H1 (cell line): ENCODE measurements around the gene ACVR1. TPM values are rescaled to one million over a fixed set of nuclear protein-coding genes. Genes with fewer than 3 reads are reported as not detected.
A peak's percentile ranks its signal among the peaks of the same experiment; 100 is the strongest.

Experiments
- CTCF ChIA-PET: fragments of 300-600 bp; sonication (Branson Sonifier 250); formaldehyde crosslinking; loops from one replicate; lab custom pipeline; 2021; ENCODE audit not compliant: partially characterized antibody; lab: Charles Lee
- POLR2A ChIA-PET: fragments of 300-600 bp; sonication (Branson Sonifier 250); formaldehyde crosslinking; loops from one replicate; lab custom pipeline; 2021; ENCODE audit warnings: inconsistent platforms; ENCODE audit not compliant: partially characterized antibody; lab: Charles Lee
- DNase-seq, 2 experiments: peaks; one replicate each; pipeline versions ENCODE4 v3.0.0 to v3.0.0-alpha.2; 2010 to 2022; ENCODE audit warnings: low spot score in 2 of 2, low read depth in 1 of 2, mixed read lengths in 1 of 2
- FAIRE-seq: peaks from 2 replicates; lab custom pipeline; 2011; peaks lifted over from hg19 to GRCh38; lab: Jason Lieb, UNC
- H2AFZ ChIP-seq: 2 replicates; pipeline ENCODE4 v1.8.1; 2012; ENCODE audit warnings: low read length, inconsistent platforms
- H2AK5ac ChIP-seq: 2 replicates; pipeline ENCODE4 v1.6.1; 2013; ENCODE audit warnings: low read depth, low read length
- H2BK120ac ChIP-seq: replicated peaks from 2 replicates; pipeline ENCODE3; 2013; ENCODE audit warnings: low read depth, low read length, inconsistent platforms
- H2BK12ac ChIP-seq: 2 replicates; pipeline ENCODE4 v1.6.1; 2013; ENCODE audit warnings: low read depth, low read length
- H2BK15ac ChIP-seq: 2 replicates; pipeline ENCODE4 v1.6.1; 2013; ENCODE audit warnings: low read length
- H2BK20ac ChIP-seq: 2 replicates; pipeline ENCODE4 v1.6.1; 2013; ENCODE audit warnings: low read length
- H2BK5ac ChIP-seq: 2 replicates; pipeline ENCODE4 v1.6.1; 2013; ENCODE audit warnings: low read depth, low read length
- H3K14ac ChIP-seq: 2 replicates; pipeline ENCODE4 v1.6.1; 2013; ENCODE audit warnings: inconsistent platforms; ENCODE audit not compliant: insufficient read length
- H3K18ac ChIP-seq: 2 replicates; pipeline ENCODE4 v1.6.1; 2013; ENCODE audit warnings: low read length; ENCODE audit errors: extremely low read depth
- H3K23ac ChIP-seq: 2 replicates; pipeline ENCODE4 v1.6.1; 2013; ENCODE audit warnings: inconsistent platforms; ENCODE audit not compliant: insufficient read length
- H3K23me2 ChIP-seq: 2 replicates; pipeline ENCODE4 v1.6.1; 2013; ENCODE audit warnings: low read depth, low read length
- H3K27ac ChIP-seq: 2 replicates; pipeline ENCODE4 v1.6.1; 2011; ENCODE audit warnings: low read depth, low read length, inconsistent platforms
- H3K27me3 ChIP-seq, 4 experiments: replicated peaks in 1 of 4; 1 replicate in 1 of 4; 2 replicates in 3 of 4; pipeline versions ENCODE4 v1.6.1 to v1.8.1; 2011 to 2013; ENCODE audit warnings: low read length in 3 of 4, mild to moderate bottlenecking in 3 of 4, inconsistent platforms in 2 of 4, mixed read lengths in 2 of 4, moderate library complexity in 1 of 4; ENCODE audit not compliant: control insufficient read depth in 3 of 4, insufficient read depth in 3 of 4; ENCODE audit errors: extremely low read depth in 1 of 4
- H3K36me3 ChIP-seq, 4 experiments: 2 replicates each; pipeline versions ENCODE4 v1.6.1 to v1.8.1; 2011 to 2013; ENCODE audit warnings: mild to moderate bottlenecking in 4 of 4, low read length in 3 of 4, moderate library complexity in 2 of 4, control low read depth in 1 of 4, inconsistent platforms in 1 of 4; ENCODE audit not compliant: insufficient read depth in 4 of 4, control insufficient read depth in 2 of 4
- H3K4ac ChIP-seq: replicated peaks from 2 replicates; pipeline ENCODE3; 2013; ENCODE audit warnings: low read length, low read depth, mixed read lengths, inconsistent platforms; ENCODE audit not compliant: insufficient read length
- H3K4me1 ChIP-seq, 4 experiments: replicated peaks in 1 of 4; 1 replicate in 1 of 4; 2 replicates in 3 of 4; pipeline versions ENCODE4 v1.6.1 to v1.8.1; 2011 to 2013; ENCODE audit warnings: low read length in 3 of 4, inconsistent platforms in 2 of 4, mixed read lengths in 1 of 4; ENCODE audit not compliant: insufficient read depth in 4 of 4, control insufficient read depth in 3 of 4
- H3K4me2 ChIP-seq, 2 experiments: 2 replicates each; pipeline versions ENCODE4 v1.6.1 to v1.8.1; 2011 to 2013; ENCODE audit warnings: low read depth in 2 of 2, low read length in 2 of 2, control low read depth in 1 of 2, inconsistent platforms in 1 of 2, mild to moderate bottlenecking in 1 of 2; ENCODE audit not compliant: insufficient read depth in 1 of 2
- H3K4me3 ChIP-seq, 4 experiments: fragments of 200-600, 300-600 bp in 1 of 4; sonication (generic), shearing (Covaris generic), sonication (Bioruptor Twin) in 1 of 4; 2 replicates each; pipeline versions ENCODE4 v1.5.1 to v1.8.1; 2011 to 2016; ENCODE audit warnings: low read length in 4 of 4, low read depth in 3 of 4, control low read depth in 2 of 4, inconsistent platforms in 2 of 4, mild to moderate bottlenecking in 2 of 4, mixed read lengths in 1 of 4, moderate library complexity in 1 of 4; ENCODE audit not compliant: insufficient read depth in 2 of 4; ENCODE audit errors: extremely low read depth in 1 of 4
- H3K56ac ChIP-seq: replicated peaks from 2 replicates; pipeline ENCODE3; 2013; ENCODE audit warnings: low read depth, mild to moderate bottlenecking, mixed read lengths, low read length, inconsistent platforms; ENCODE audit not compliant: insufficient read length
- H3K79me1 ChIP-seq: 2 replicates; pipeline ENCODE4 v1.6.1; 2013; ENCODE audit warnings: low read depth, low read length, control low read depth
- H3K79me2 ChIP-seq, 2 experiments: 2 replicates each; pipeline versions ENCODE4 v1.6.1 to v1.8.1; 2012 to 2013; ENCODE audit warnings: low read length in 2 of 2, mild to moderate bottlenecking in 2 of 2, inconsistent platforms in 1 of 2; ENCODE audit not compliant: insufficient read depth in 2 of 2, control insufficient read depth in 1 of 2
- H3K9ac ChIP-seq, 4 experiments: replicated peaks in 1 of 4; 1 replicate in 1 of 4; 2 replicates in 3 of 4; pipeline versions ENCODE4 v1.6.1 to v1.8.1; 2011 to 2013; ENCODE audit warnings: low read depth in 3 of 4, low read length in 3 of 4, control low read depth in 2 of 4, mild to moderate bottlenecking in 2 of 4, moderate library complexity in 2 of 4, inconsistent platforms in 1 of 4; ENCODE audit errors: extremely low read depth in 1 of 4
- H3K9me3 ChIP-seq, 2 experiments: 2 replicates each; pipeline versions ENCODE4 v1.6.1 to v1.8.1; 2012 to 2013; ENCODE audit warnings: mild to moderate bottlenecking in 2 of 2, moderate library complexity in 2 of 2, control low read depth in 1 of 2, inconsistent platforms in 1 of 2, low read depth in 1 of 2, low read length in 1 of 2, mixed read lengths in 1 of 2; ENCODE audit not compliant: insufficient read depth in 2 of 2
- H4K20me1 ChIP-seq, 2 experiments: replicated peaks in 1 of 2; 2 replicates each; pipeline versions ENCODE3 to v1.8.1; 2011 to 2013; ENCODE audit warnings: inconsistent platforms in 2 of 2, low read length in 2 of 2, mild to moderate bottlenecking in 1 of 2; ENCODE audit not compliant: insufficient read depth in 2 of 2, control insufficient read depth in 1 of 2
- H4K5ac ChIP-seq: 2 replicates; pipeline ENCODE4 v1.6.1; 2013; ENCODE audit warnings: low read length, low read depth, mixed read lengths, inconsistent platforms; ENCODE audit not compliant: insufficient read length
- H4K8ac ChIP-seq: 2 replicates; pipeline ENCODE4 v1.8.0; 2013; ENCODE audit warnings: mild to moderate bottlenecking, moderate library complexity, low read length, inconsistent platforms; ENCODE audit not compliant: insufficient read depth; ENCODE audit errors: extremely low read depth
- H4K91ac ChIP-seq: replicated peaks from 2 replicates; pipeline ENCODE3; 2013; ENCODE audit warnings: low read length, mixed read lengths, inconsistent platforms; ENCODE audit not compliant: insufficient read length
- CEBPB ChIP-seq: IDR thresholded peaks from 2 replicates; pipeline ENCODE4 v1.6.1; 2012; ENCODE audit warnings: low read depth, low read length
- CTBP2 ChIP-seq: IDR thresholded peaks from 2 replicates; pipeline ENCODE4 v1.7.0; 2011; ENCODE audit warnings: borderline replicate concordance, mild to moderate bottlenecking, moderate library complexity, mixed read lengths, low read length; ENCODE audit not compliant: insufficient read depth, insufficient read length
- WGBS, 2 experiments: shearing (Covaris generic) in 1 of 2; methylation state at CpG; one replicate each; pipeline versions ENCODE4 v1.1.6 to v1.1.7; 2013 to 2015; ENCODE audit warnings: low lambda C conversion rate in 2 of 2, mixed read lengths in 2 of 2, inconsistent platforms in 1 of 2, low coverage in 1 of 2, missing lambda C conversion rate in 1 of 2; ENCODE audit not compliant: insufficient replicate concordance in 2 of 2, insufficient coverage in 1 of 2, insufficient read length in 1 of 2; ENCODE audit errors: extremely low coverage in 1 of 2, missing lambda C conversion rate in 1 of 2; 5-methylcytosine and 5-hydroxymethylcytosine counted together
- polyA plus RNA-seq, 7 experiments: library from polyadenylated mRNA; depleted of rRNA in 3 of 7; stranded (reverse) in 5 of 7; unstranded in 2 of 7; fragments of >200 nt in 5 of 7; fragments of 200-250 nt in 2 of 7; gene quantifications; 1 replicate in 5 of 7; 2 replicates in 1 of 7; 4 replicates in 1 of 7; pipeline versions ENCODE4 v1.2.1 to v1.2.3, GENCODE V29; 2011 to 2013; ENCODE audit warnings: missing spikeins in 2 of 7, mixed read lengths in 2 of 7
- total RNA-seq: library from RNA; stranded (reverse); fragmentation: NEBNext Ultra II Directional; extraction: Animal tissue kit (Norgen Biotek cat#: 25700); gene quantifications from 2 replicates; pipeline ENCODE4 v1.2.1, GENCODE V29; 2021

ACVR1 gene
- total and polyA plus RNA-seq, 2 of the 8 experiments (the other 6 are each of a cell fraction or from before 2014, with no cell fraction given) = 8.5 to 17.7 TPM

DNA sequence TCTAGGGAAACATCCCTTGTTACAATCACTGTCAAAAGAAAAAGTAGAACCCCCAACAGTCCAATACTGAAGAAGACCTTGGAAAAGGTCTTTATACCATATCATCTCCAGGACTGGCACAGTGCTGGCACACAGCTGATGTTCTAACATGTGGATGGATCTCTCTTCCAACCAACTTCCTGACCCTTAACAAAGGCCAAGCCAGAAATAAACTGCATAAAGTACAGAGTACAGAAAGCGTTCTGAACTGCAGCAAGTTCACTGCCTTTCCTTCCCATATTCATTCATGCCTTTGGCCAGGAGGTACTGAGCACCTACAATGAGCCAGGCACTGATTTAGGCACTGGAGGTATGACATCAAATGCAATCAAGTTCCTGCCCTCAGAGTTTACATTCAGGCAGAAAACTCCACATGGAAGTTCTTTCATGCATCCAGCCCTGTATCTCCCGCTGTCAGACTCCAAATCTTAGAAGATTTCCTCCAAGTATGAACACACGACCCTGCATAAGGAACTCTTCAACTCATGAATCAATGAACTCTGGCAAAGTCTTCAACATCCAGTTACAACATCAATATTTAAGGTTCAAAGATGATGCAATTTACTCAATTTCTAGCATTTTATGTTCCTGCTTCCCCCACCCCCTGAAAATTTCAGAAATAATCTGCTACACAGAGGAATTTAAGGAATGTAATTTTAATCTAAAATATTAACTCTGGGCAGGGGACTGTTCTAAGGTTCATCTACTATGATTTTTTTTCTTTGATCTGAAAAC lies 33.8 kb downstream of the ACVR1 start:
- H3K4ac ChIP-seq = no peak overlapping the region
- no peak overlapping the region for H3K4me3 ChIP-seq
- no peak overlapping the region for H4K5ac ChIP-seq
- H2BK15ac ChIP-seq = no peak overlapping the region
- no peak for TF ChIP-seq CEBPB
- no peak for TF ChIP-seq CTBP2
- no peak overlapping the region for H2AFZ ChIP-seq
- H3K23me2 ChIP-seq = 0 out of 2 replicates have a peak, but pooled peaks cover 2% of the 10 kb centered on the region
- no peak overlapping the region for H3K14ac ChIP-seq
- H3K9ac ChIP-seq = no peak overlapping the region
- no peak overlapping the region for H2BK5ac ChIP-seq
- H3K23ac ChIP-seq = no peak overlapping the region
- H4K8ac ChIP-seq = no peak overlapping the region
- peak overlapping the region; percentile 30; the same call in 1 of the 2 replicates for H2AK5ac ChIP-seq
- no peak overlapping the region for H4K91ac ChIP-seq
- DNase-seq (no peak), FAIRE-seq (no peak)
- no peak overlapping the region for H3K56ac ChIP-seq
- POLR2A ChIA-PET = no interaction called here
- H2BK120ac ChIP-seq = no peak overlapping the region
- no peak overlapping the region for H3K27ac ChIP-seq
- H3K9me3 ChIP-seq = no peaks in the 10 kb centered on the region
- peaks cover 6% of the 10 kb centered on the region for H3K79me1 ChIP-seq
- no peak overlapping the region for H3K18ac ChIP-seq
- H3K36me3 ChIP-seq = no peaks in the 10 kb centered on the region
- H2BK20ac ChIP-seq = no peak overlapping the region
- WGBS, 2 experiments = 90% methylated on average over 3 of the region's 3 CpGs; no CpG with 5 or more reads in 1 of the 2 experiments
- CTCF ChIA-PET = no interaction called here
- H3K79me2 ChIP-seq = peaks cover 0 to 41% of the 10 kb centered on the region in 2 experiments; a peak in 2 of 4 replicates
- H2BK12ac ChIP-seq = no peak overlapping the region
- H3K27me3 ChIP-seq = no peaks in the 10 kb centered on the region
- H3K4me1 ChIP-seq = peaks cover 18 to 27% (median 21%) of the 10 kb centered on the region in 4 experiments
- H3K4me2 ChIP-seq = no peak overlapping the region
- peaks cover 2 to 21% of the 10 kb centered on the region in 2 experiments for H4K20me1 ChIP-seq
